GM21423 (cell line): ENCODE data around the gene NTF3.

Source experiments
- ATAC-seq: cut with Tn5 transposase; IDR thresholded peaks from one replicate; pipeline ENCODE4 v1.9.1; 2021; ENCODE audit warnings: mild to moderate bottlenecking, moderate library complexity; ENCODE audit not compliant: unreplicated experiment

Gene NTF3

DNA sequence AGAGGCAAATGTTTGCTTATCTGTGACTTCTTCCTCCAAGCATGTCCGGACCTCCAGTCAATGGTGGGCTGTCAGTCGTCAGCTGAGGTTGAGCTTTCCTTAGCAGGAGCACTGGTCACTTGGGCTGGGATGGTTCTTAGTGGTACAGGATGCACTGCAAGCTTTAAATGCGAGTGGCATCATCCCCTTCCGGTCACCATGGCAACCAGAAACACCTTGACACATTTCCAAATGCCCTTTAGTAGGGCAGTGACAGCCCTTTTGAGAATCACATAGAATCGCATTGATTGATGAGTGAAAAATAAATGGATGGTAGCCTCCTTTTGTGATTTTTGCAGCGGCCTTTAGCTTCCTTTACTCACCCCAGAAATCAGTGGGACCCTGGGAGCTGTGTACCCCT is 24.1 kb downstream of the NTF3 start:
- no peak for ATAC-seq

DNA sequence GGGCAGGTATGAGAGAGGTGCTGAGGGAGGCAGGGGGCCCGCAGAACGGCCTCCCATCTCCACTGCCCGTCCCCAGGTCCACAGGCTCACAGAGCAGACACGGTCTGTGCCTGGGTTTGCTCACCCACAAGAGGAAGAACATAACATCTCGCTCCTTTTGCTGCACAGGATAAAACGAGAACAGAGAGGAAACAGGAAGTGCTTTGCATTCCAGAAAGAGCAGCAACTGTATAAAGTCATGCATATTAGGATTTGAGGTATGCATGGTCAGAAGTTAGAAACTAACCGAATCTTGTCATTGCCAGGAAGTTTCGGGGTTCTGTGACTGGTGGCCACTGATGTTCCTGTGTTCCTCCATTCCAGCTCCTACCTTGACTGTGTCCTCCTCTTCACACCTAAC is 25.0 kb downstream of the NTF3 start:
- ATAC-seq: no peak

DNA sequence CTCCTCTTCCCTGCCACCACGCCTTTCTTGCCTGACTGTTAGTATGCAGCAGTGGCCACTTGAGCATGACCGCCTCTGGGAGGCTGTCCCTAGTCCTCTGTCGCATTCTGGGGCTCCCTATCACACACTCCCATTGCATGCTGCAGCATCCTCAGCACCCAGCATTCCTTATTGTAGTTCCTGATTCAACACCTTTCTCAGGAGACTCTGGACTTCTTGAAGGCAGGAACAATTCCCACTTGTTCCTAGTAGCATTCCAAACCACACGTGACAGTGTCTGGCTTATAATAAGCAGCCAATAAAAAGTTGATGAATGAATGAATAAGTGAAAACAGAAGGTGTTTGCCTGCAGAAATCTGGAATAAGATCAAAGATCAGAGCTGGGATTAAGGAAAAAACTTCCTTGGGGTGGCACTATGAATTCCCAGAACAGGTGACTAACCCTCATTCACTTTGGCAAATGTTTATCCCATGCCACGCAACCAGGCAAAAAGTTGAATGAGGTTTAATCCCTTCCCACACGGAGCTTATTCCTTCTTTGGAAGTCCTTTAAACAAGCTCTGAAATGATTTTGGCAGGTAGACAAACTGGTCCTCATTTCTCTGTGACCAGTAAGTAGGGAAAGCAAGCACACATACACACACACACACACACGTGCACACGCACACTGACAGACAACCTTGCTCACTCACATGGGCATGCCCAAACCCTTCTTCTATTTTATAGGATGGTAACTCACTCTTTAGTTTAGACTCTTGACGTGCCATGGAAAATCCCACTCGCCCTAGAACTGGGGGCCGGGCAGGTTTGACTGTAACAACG is 26.5 kb downstream of the NTF3 start:
- no peak for ATAC-seq

DNA sequence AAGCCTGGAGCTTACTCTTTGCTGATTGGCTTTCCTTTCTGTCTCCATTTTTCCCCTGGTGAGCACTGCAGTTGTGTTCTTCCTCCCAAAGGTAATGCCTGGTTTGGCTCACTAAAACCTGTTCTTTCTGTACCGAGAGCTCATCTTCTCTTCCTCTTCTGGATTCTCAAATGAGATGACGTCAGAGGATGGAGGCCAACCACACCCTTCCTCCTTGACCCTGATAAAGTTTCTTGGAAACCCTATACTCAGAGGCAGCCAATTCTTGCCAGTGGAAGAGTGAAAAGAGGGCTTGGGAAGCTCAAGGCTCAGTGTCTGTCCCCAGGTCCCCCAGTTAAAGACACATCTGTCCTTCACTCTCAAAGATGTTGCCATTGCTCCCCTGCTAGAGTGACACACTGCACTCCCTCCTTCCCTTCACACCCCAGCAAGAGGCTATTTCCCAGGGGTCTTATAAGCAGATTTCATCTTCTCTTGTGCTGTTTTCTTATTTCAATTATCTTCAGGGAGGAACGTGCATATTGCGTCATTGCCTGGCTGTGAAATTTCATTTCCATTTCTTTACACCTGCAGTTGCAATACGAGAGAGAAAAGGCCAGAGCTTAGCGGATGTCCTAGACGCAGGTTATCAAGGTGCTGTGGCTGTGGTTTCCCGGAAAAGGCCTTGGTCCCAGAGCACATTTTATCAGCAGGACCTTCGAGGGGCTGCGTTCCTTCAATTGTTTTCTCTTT is 27.3 kb downstream of the NTF3 start:
- no peak for ATAC-seq

DNA sequence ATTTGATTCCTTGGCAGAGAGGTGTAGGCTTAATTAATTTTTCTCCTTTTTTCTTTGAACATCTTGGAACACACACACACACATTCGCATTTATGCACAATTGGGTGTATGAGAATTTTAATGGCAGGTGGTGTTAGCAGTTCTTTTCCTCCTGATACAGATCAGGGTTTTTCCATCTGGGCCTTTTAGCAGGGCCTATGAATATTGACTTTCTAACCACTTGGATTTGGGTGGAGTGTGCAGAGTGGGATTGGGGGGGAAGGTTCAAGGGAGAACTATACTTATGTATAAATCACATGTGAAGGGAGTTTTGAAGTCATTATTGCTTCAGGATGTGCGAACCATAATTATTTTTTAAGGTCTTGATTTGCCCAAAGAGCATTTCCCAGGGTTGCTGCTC is 28.9 kb downstream of the NTF3 start:
- ATAC-seq: no peak

DNA sequence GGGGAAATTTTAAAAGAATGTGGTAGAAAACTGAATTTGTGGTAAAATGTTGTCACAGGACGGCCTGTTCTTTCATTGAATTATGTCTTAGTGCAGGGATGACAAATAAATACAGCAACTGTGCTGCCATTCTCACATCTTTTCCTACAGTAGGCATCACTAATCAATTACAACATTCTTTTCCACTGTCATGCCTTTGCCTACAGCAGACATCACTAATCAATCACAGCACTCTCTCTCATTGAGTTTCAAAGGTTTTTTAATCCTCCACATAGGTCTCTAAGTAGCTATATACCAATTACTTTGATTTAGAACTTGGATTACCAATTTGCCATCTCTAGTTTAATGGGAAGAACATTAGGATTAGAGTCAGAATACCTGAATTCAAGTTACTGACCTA is 30.1 kb downstream of the NTF3 start:
- no peak for ATAC-seq

DNA sequence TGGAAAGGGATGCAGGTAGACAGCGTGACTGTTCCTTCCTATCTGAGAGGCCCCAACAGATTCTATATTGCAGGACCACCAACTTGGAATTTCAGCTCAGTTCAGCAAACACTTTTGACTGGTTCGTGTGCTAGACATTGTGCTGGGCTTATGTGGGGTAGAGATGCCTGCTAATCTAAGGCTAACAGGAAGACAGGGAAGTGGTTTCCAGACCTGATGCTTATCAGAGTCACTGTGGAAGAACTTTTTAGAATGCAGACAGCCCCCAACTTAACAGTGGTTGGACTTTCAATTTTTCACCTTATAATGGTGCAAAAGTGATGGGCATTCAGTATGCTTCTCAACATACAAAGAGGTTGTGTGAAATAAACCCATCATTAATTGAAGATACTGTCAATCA is 32.2 kb downstream of the NTF3 start:
- no peak for ATAC-seq

DNA sequence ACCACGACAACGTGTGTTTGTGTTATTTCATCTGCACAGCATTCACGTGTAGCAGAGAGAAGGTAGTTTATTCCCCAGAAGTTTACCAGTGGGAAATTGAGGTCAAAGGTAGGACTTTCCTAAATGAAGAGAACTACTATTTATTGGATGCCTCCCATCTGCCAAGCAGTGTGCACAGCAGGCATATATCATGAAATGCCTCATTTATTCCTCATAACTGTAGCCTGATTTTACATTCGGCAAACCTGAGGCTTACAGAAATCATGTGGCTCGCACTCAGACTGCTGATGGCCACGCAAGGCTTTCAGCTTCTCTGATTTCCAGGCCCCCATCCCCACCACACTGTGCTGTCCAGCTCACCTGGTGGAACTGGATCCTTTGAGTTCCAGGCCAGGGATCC is 33.5 kb downstream of the NTF3 start:
- ATAC-seq: no peak

DNA sequence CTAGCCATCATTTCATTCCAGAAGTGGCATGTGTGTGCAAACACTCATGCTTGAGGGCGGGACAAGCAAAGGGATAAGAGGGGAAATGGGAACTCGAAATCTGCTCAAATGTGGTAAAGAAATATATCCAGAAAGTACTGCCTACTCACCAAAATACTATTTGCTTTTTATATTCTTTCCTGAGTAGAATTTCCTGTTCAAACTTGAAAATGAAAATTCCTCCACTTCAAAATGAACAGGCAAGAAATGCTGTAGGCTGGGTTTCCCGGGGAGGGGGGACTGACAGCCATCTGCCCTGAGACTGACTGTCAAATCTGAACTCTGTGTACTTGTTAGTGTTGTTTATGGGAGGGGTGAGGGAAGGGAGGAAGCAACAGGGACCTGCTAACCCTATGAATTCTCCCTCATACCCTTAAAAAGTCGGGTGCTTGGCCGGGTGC is 34.6 kb downstream of the NTF3 start:
- ATAC-seq: no peak

DNA sequence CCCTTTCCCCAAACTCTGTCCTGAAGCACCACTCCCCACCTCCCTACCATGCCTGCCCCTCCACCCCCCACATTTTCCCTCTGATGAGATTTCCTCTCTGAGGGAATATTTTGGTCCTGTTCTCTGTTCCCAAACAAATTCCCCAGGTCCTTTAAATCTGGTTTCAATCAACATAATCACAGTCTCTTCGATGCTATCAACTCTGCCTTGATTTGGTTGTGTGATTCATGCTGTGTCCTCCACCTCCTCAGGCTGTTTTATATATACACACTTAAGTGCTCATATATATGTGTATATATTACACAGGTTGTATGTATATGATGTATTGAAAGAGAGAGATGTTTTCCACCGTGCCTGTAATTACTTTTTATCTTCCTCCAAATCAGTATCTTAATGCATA is 36.0 kb downstream of the NTF3 start:
- ATAC-seq: no peak

DNA sequence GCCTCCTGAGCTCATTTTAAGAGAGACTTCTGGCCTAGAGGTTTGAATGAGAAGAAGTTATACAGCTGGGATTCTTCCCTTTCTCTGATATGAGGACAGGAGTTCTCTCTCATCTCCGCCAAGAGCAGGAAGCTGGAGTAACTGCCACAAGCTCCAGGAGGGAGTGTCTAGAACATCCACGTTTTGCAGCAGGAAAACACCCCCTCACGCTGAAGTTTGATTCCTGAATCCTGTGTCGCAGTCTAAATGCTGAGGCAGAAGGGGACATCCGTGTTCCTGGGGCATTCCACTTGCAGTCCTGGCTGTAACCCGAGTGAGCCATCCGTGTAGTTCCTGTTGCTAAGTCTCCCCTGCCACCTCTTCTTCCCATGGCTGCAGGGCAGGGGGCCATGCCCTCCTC is 38.3 kb downstream of the NTF3 start:
- no peak for ATAC-seq

DNA sequence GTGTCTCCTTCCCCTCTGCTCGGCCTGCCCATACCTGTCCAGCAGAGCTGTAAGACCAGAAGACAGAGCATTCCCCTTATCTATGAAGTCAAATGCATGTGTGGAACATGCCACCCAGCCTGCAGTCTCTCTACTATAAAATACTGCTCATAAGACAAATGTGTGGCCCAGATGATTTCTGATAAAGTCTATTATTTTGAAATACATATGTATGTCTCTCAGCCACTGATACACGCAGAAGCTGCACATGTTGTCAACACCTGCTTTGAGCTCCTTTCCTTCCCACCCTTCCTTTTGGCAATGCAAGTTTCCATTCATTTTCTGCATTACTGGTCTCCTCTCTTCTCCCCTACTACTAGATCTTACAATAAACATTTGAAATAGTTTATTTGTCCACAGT is 38.8 kb downstream of the NTF3 start:
- ATAC-seq: no peak

DNA sequence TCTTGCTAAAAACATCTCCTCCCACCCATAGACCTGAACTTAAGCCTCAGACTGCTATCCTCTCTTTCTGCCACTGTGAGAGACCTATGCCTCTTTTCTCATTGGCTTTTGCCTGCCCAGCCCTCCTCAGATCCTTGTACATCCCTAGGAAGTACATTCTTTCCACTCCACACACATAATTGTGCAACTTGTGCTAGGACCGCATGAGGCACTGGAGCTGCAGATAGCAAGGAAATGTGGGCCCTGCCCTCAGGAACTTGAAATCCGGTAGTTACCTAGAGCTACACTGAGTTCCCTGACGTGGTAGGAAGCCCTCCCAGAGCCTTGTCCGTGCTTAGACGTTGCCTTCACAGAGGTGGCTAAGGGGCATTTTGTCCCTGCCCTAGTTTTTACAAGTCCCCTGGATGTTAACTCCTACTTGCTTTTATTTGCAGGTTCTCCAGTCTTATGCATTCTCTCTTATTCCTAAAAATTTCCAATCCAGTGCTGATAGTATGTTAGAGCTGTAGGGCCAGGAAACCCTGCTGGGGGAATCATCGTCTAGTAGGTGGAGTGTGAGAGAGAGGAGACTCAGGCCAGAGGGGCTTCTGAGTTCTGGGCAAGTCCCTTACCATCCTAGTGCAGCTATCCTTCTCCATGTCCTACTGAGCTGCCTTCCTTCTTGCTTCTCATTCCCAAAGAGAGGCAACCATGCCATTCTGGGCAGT is 41.3 kb downstream of the NTF3 start:
- no peak for ATAC-seq

DNA sequence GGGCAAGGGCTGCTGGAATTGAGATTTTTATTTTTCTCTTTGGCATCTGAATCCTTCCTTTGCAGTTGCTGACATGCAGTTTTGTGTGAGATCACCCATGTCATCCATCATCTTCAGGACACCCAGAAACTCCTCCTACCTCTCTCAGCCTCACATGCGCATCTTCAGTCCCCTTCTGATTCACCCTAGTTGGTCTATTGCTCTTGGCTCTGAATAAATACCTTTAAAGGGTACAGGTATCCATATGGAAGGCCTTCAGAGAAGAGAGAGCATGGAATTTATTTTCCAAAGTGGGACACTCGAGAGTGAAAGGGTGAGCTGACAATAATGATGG is 41.8 kb downstream of the NTF3 start:
- ATAC-seq: no peak

DNA sequence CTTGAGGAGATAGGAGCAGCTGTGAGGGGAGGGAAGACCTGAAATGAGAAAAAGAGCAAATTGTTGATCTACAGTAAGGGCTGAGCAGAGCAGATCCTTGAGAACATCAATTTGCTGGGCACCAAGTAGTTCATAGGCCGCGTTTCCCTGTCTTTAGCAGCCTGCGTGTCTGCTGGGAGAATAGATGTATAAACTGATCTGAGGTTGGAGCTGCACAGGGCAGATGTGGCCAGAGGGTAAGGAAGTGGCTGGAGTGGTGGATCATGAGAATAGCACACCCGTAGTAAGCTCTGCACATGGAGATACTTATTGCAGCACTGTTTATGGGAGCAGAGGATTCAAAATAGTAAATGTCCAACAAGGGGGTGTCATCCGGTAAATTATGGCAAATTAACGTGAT is 44.4 kb downstream of the NTF3 start:
- ATAC-seq: no peak

DNA sequence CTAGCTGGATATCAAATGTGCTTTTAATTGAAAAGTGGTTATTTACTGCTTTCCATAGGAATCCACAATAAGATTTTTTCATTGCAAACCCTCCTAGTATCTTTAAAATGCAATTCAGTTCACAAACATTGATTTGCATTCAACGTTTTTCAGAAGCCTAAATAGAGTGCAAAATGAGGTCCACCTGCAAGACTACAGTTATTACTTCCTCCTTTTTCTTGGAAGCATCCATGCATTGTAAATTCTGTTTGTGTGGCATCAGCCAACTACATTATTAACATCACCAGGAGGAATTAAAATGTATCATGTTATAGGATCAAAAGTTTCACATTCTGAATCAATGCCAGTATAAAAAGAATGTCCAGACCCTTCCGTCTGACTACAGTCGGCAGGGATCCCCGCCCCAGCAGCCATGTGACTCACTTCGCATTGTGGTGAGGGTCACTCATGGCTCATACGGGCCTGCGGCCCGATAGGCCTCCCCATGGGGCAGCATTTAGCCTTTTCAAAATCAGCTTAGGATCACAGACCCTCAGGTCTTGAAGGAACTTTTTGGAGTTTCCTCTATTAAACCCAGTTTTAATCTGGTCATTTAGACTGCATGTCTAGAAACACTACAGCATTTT is 46.3 kb downstream of the NTF3 start:
- ATAC-seq: no peak

DNA sequence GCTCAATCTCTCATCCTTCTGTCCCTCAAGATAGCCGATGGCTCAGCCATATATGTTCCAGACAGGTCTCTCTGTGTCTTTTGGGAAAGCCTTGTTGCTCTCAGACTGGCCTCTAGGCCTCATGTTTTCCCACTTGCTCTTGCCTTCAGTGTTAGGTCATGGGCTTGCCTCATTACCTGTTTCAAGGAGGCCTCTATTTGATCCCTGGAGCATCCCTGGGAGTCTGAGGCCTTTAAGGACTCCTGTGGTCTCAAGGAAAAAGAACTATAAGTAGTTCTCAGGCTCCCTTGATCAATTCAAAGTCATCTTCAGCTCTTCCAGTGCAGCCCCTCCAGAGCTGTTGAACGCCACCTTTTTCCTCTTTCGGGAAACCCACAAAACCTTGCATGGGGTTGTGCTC is 47.9 kb downstream of the NTF3 start:
- no peak for ATAC-seq

DNA sequence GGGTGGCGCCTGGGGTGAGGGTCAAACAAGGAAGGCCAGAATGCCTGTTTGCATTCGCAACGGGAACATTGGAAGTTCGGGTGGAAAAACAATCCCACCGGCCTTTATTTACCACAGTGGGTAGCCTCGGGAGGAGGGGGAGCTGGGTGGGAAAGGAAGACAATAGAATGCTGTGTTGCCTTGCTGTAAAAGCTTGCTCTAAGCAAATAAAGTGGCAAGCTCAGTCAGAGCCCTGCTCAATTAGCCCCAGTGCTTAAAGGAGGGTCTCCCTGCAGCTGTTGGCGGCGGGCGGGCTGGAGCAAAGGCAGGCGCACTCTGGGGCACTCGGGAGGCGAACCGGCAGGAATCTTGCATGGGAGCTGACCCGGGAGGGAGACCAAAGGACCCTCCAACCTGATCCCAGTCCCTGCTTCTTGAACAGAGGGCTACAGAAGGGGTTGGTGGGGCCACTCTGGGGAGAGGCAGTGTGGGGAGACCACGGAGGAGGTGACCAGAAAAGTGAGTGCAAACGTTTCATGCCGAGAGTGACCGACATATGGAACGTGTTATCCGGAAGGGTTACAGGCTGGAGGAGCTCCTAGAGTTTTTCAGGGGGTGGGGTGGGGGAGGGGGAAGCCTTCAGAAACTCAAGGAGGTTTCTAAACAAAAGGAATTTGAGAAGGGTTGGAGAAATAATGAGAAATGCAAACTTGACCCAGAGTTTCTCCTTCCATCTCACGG is 48.5 kb downstream of the NTF3 start:
- ATAC-seq: no peak

DNA sequence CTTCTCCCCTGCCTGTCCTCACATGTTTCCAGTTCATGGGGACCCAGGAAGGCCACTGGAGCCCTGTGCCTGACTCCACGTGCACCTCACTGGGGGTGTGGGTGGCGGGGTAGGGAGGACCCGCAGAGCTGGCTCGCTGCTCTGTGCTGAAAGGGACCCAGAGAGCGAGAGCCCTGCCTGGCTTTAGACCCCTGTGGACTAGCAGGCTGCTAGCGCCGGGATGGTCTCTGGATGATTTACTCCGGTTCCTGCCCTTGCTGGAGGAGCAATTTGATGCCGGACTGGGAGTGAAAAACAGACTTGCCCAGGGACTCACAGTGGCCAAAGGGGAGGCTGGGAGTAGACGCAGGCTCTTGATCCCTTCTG is 49.0 kb downstream of the NTF3 start:
- no peak for ATAC-seq

DNA sequence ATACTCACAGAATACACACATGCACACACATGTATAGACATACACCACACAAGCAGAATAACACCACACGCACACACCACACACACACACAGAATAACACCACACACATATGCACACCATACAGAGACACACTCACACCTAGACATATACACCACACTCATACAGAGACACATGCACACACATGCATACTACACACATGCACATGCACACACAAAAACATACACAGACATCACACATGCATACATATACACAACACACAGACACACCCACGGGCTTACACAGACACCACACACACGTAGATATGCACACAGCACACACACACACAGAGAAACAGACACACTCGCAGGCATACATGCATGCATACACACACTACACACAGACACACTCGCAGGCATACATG is 49.7 kb downstream of the NTF3 start:
- no peak for ATAC-seq

DNA sequence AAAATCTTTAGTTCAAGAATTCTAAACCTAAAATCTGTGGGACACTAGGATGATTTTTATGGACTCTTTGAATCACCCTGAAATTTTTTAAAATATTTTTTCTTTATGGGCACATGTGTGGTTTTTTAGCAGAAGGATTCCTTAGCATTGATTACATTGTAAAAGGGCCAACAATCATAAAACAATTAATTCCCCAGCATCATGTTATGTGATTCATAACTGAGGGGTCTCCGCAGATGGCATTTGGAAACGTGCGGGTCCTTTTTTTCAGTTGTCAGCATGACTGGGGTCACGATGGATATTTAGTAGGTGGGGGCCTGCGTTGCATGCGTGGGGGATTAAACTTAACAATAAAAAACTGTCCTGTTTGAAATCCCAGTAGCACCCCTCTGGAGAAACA is 52.5 kb downstream of the NTF3 start:
- ATAC-seq: no peak
